ENCODE measurements around the gene GFRA4. TPM values are rescaled to one million over a fixed set of nuclear protein-coding genes. Genes with fewer than 3 reads are reported as not detected.

GFRA4 gene
- total RNA-seq, 6 experiments from 2014 or later: not detected

DNA sequence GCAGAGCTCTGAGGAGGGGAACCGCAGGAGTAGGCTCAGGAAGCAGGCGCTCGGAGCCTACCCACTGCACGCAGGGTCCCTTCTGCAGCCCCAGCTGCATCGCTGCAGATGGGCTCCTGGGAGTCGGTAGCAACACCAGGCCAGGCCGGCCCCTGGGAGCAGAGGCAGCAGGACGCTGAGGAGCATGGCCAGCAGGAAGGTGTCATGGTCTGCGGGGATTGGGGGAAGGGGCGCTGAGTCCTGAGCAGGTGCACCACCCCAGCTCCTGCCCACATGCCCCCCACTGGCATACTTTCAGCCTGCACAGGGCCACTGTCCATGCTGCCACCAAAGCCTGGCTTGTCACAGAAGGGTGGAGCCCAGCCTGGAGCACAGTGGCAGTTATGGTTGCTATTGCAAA, 7.7 kb upstream of the GFRA4 start:
- no peak for TF ChIP-seq POLR2A (IDR thresholded peaks at IDR 0.05)
- TF ChIP-seq, protein P1, sequence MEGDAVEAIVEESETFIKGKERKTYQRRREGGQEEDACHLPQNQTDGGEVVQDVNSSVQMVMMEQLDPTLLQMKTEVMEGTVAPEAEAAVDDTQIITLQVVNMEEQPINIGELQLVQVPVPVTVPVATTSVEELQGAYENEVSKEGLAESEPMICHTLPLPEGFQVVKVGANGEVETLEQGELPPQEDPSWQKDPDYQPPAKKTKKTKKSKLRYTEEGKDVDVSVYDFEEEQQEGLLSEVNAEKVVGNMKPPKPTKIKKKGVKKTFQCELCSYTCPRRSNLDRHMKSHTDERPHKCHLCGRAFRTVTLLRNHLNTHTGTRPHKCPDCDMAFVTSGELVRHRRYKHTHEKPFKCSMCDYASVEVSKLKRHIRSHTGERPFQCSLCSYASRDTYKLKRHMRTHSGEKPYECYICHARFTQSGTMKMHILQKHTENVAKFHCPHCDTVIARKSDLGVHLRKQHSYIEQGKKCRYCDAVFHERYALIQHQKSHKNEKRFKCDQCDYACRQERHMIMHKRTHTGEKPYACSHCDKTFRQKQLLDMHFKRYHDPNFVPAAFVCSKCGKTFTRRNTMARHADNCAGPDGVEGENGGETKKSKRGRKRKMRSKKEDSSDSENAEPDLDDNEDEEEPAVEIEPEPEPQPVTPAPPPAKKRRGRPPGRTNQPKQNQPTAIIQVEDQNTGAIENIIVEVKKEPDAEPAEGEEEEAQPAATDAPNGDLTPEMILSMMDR (IDR thresholded peaks at IDR 0.05): no peak
- no CpG with 5 or more reads among the region's 10 CpGs for WGBS (ENCODE audit: insufficient coverage, low coverage, low lambda C conversion rate, missing lambda C conversion rate)
- DNase-seq (no peak), ATAC-seq (no peak)
- intact Hi-C loops (cut with DNase I): loop anchor here in 1 of 2 donors (10.0 kb wide), 1 partner anchor 104 kb away; no protein-coding TSS in a partner anchor
- Histone ChIP-seq H3K36me3 (no peaks in the 10 kb centered on the region), H3K4me1 (no peaks in the 10 kb centered on the region), H3K27ac (no peak overlapping the region), H3K27me3 (peaks cover 0 to 23% of the 10 kb centered on the region in 2 donors), H3K4me3 (no peak overlapping the region), H3K9me3 (no peaks in the 10 kb centered on the region)

DNA sequence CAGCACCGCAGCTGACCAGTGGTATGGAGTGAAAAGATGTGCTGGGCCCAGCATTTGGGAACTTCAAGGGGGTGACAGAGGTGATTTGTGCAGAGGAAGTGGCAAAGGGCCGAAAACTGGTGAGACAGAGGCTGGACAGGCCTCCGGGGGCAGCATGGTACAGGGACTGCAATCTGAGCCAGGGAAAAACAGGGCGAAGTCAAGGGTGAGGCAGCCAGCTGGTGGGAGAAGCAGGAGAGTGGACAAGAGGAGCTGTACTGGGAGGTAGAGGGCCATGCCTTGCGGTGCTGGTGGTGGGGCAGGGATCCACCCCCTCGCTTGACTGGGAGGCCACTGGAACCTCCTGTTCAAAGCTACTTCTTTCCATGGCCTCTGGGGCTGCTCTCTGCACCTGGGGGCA, 7.3 kb upstream of the GFRA4 start:
- Histone ChIP-seq H3K27me3 (peaks cover 0 to 23% of the 10 kb centered on the region in 2 donors), H3K27ac (no peak overlapping the region), H3K4me1 (no peaks in the 10 kb centered on the region), H3K36me3 (no peaks in the 10 kb centered on the region), H3K9me3 (no peaks in the 10 kb centered on the region), H3K4me3 (no peak overlapping the region)
- ATAC-seq: no peak
- no peak for TF ChIP-seq POLR2A (IDR thresholded peaks at IDR 0.05)
- TF ChIP-seq, protein P1 (IDR thresholded peaks at IDR 0.05): no peak
- intact Hi-C loops (cut with DNase I): loop anchor here in 1 of 2 donors (10.0 kb wide), 1 partner anchor 104 kb away; no protein-coding TSS in a partner anchor
- DNase-seq: no peak
- 48% methylated on average over 3 of the region's 6 CpGs for WGBS (ENCODE audit: insufficient coverage, low coverage, low lambda C conversion rate, missing lambda C conversion rate)

DNA sequence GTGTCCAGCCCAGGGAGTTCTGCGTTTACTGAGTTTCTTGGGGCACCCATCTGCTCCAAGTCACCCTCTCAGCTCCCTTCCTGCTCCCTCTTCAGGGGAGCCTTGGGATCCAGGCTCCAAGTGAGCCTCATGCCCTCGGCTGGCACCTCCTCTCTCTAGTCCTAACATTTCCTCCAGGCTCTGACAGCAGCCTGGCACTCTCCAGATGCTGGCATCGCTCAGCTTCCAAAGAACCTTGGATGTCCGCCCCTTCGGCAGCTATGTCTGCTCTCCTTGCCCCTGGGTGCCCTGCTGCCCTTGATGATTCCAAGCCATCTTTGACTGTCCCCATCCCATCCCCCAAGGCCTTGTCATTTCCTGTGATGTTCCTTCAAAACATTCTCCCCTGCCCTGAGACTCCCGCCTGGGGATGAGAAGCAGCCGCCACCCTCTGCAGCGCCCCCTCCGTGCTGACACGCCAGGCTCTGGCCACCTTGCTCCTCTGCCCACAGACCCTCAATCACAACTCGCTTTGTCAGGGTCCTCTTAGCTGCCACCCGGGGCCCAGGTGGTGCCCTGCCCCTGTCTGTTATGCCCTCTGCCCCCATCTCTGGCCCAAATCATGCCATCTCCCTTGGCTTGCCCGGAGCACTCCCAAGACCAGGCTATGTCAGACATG, 6.6 kb upstream of the GFRA4 start:
- no peaks in the 10 kb centered on the region for H3K4me1 ChIP-seq
- H3K4me3 ChIP-seq: no peak overlapping the region
- peaks cover 0 to 23% of the 10 kb centered on the region in 2 donors for H3K27me3 ChIP-seq
- no peak overlapping the region for H3K27ac ChIP-seq
- DNase-seq: no peak
- TF ChIP-seq, protein P1 (IDR thresholded peaks at IDR 0.05): no peak
- no peak for TF ChIP-seq POLR2A (IDR thresholded peaks at IDR 0.05)
- ATAC-seq: no peak
- no peaks in the 10 kb centered on the region for H3K9me3 ChIP-seq
- intact Hi-C loops (cut with DNase I): loop anchor here in 1 of 2 donors (10.0 kb wide), 1 partner anchor 105 kb away; no protein-coding TSS in a partner anchor
- H3K36me3 ChIP-seq: no peaks in the 10 kb centered on the region
- WGBS (ENCODE audit: insufficient coverage, low coverage, low lambda C conversion rate, missing lambda C conversion rate): 69% methylated on average over 5 of the region's 13 CpGs

DNA sequence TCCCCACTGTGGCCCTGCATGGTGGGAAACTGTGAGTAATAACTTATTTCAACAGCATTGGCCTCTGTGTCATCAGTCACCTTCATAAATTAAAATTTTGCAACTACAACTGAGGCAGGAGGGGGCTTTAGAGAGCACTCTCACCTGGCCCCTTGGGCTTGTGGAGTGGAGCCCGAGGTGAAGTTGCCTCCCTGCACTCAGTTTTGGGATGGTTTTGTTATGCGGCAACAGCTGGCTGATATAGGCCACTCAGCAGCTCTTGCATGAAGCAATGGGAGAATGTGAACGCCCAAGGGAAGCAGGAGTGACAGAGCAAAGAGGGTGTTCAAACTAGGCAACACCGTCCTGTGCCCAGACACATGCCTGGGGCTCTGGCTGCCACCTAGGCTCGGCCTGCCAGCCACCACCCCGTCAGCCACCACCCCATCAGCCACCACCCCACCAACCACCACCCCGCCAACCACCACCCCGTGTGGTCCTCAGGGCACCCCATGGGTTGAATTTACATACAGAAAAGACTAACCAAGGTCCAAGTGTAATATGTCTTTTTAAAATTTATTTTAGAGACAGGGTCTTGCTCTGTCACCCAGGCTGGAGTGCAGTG, 4.3 kb upstream of the GFRA4 start:
- 90% methylated on average over 4 of the region's 8 CpGs for WGBS (ENCODE audit: insufficient coverage, low coverage, low lambda C conversion rate, missing lambda C conversion rate)
- intact Hi-C loops (cut with DNase I): no loop called here

More for the DNA sequence above, 4.3 kb upstream of the GFRA4 start:
- TF ChIP-seq, protein P1 (IDR thresholded peaks at IDR 0.05): no peak
- no peak for TF ChIP-seq POLR2A (IDR thresholded peaks at IDR 0.05)
- Histone ChIP-seq H3K36me3 (no peaks in the 10 kb centered on the region), H3K4me3 (no peak overlapping the region), H3K27me3 (peaks cover 0 to 11% of the 10 kb centered on the region in 2 donors), H3K9me3 (no peaks in the 10 kb centered on the region), H3K27ac (no peak overlapping the region), H3K4me1 (no peaks in the 10 kb centered on the region)
- DNase-seq: no peak
- no peak for ATAC-seq

Data from right lobe of liver (tissue), 6 donors.